ENCODE data around the gene ELOA. TPM values are rescaled to one million over a fixed set of nuclear protein-coding genes. Genes with fewer than 3 reads are reported as not detected.
A peak's percentile ranks its signal among the peaks of the same experiment; 100 is the strongest.
"Not testable (repeated sequence)": the region's sequence is repeated elsewhere in the genome, so short reads cannot be mapped to it uniquely, and the experiment has no call there.

Gene ELOA
- total RNA-seq (2014; rRNA removed; shearing (Covaris generic)), result 83.0 and 85.5 TPM in 2 replicates

- DNase-seq (ENCODE audit: low read depth), result peak; percentile 86
Measured at GRCh38 chr1:23743287-23744152, at the start of gene ELOA. Gene ELOA (plus strand): TSS chr1:23743471. CDS start chr1:23743504, 33 bp downstream.

GRCh38 chr1:23693599-23693998 lies 49.7 kb upstream of the ELOA start:
- no peak for DNase-seq (ENCODE audit: low read depth)

GRCh38 chr1:23694371-23694770 lies 48.9 kb upstream of the ELOA start:
- DNase-seq (ENCODE audit: low read depth), result no peak

GRCh38 chr1:23695667-23696066 lies 47.6 kb upstream of the ELOA start:
- DNase-seq (ENCODE audit: low read depth), result no peak

GRCh38 chr1:23696335-23696989 lies 46.8 kb upstream of the ELOA start:
- no peak for DNase-seq (ENCODE audit: low read depth)

- DNase-seq (ENCODE audit: low read depth), result no peak
Measured at GRCh38 chr1:23698466-23698865, 44.8 kb upstream of the ELOA start.

GRCh38 chr1:23699280-23700179 lies 43.7 kb upstream of the ELOA start:
- DNase-seq (ENCODE audit: low read depth), result no peak

- DNase-seq (ENCODE audit: low read depth), result no peak
Measured at GRCh38 chr1:23701310-23701709, 42.0 kb upstream of the ELOA start.

- DNase-seq (ENCODE audit: low read depth), result no peak
Measured at GRCh38 chr1:23701996-23702395, 41.3 kb upstream of the ELOA start.

GRCh38 chr1:23704834-23705495 lies 38.3 kb upstream of the ELOA start:
- DNase-seq (ENCODE audit: low read depth), result no peak

GRCh38 chr1:23709229-23709628 lies 34.0 kb upstream of the ELOA start:
- no peak for DNase-seq (ENCODE audit: low read depth)

GRCh38 chr1:23718482-23718881 lies 24.8 kb upstream of the ELOA start:
- DNase-seq (ENCODE audit: low read depth), result peak; percentile 65

GRCh38 chr1:23719162-23719820 lies 24.0 kb upstream of the ELOA start:
- peak; percentile 28 for DNase-seq (ENCODE audit: low read depth)

- DNase-seq (ENCODE audit: low read depth), result no peak
Measured at GRCh38 chr1:23720256-23720995, 22.8 kb upstream of the ELOA start.

- no peak for DNase-seq (ENCODE audit: low read depth)
Measured at GRCh38 chr1:23722652-23723051, 20.6 kb upstream of the ELOA start.

- DNase-seq (ENCODE audit: low read depth), result no peak
Measured at GRCh38 chr1:23726686-23727085, 16.6 kb upstream of the ELOA start.

GRCh38 chr1:23727362-23727811 lies 15.9 kb upstream of the ELOA start:
- DNase-seq (ENCODE audit: low read depth), result no peak

GRCh38 chr1:23732363-23733224 lies 10.7 kb upstream of the ELOA start:
- DNase-seq (ENCODE audit: low read depth), result no peak

- DNase-seq (ENCODE audit: low read depth), result not testable (repeated sequence)
Measured at GRCh38 chr1:23733281-23733680, 10.0 kb upstream of the ELOA start.

Data from Daoy (cell line).